NCI-H2196 treated with DMSO at 0.1 percent for 48 hours (cell line): ENCODE results near the gene RPL3.
"Not testable (repeated sequence)": the region's sequence is repeated elsewhere in the genome, so short reads cannot be mapped to it uniquely, and the experiment has no call there.

Source experiments
- DNase-seq: peaks from one replicate; lab custom pipeline; 2025; ENCODE audit not compliant: unreplicated experiment; lab: John Stamatoyannopoulos, UW

RPL3 gene

GRCh38 chr22:39352306-39352891 lies 33.0 kb upstream of the RPL3 start:
- DNase-seq: no peak

GRCh38 chr22:39351689-39352214 lies 32.3 kb upstream of the RPL3 start:
- no peak for DNase-seq

DNA sequence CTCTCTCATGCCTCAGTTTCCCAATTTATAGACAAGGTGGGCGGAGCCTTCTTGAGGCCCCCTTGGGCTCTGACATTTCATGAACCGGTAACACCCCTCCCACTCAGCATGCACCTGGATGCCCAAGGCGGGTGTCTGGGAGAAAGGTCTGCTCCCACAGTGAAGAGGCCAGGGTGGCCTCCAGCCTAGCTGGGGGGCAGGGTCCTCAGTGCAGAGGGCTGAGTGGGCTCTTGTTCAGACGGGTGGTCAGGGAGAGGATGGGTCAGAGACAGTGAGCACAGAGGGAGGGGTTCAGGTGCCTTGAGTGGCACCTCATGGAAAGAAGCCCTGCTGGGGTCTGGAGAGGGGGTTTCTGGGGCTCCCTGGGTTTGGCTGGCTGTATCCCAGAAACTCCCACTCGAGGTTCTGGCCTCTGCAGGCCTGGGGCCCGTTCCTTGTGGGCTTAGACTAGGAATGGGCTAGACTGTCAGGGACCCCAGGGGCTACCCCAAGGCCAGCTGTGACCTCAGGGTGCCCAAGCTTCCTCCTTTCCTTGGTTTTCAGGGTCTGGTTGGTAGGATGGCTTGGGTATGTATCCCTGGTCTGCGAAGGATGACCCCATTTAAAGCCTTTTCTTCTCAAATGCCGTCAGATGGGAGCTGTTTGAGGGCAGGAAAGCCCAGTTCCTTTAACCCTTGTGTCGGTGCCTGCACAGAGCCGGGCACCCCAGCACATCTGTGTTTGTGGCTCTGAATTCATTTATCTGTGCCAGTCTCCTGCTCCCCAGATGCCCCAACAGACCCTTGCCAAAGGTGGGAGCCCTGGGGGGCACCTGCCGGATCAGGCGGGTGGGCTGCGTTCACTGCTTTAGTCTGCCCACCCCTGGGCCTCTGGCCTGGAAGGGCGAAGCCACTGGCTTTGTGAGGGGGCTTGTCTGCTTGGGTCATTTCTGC lies 31.6 kb upstream of the RPL3 start:
- DNase-seq: no peak

DNA sequence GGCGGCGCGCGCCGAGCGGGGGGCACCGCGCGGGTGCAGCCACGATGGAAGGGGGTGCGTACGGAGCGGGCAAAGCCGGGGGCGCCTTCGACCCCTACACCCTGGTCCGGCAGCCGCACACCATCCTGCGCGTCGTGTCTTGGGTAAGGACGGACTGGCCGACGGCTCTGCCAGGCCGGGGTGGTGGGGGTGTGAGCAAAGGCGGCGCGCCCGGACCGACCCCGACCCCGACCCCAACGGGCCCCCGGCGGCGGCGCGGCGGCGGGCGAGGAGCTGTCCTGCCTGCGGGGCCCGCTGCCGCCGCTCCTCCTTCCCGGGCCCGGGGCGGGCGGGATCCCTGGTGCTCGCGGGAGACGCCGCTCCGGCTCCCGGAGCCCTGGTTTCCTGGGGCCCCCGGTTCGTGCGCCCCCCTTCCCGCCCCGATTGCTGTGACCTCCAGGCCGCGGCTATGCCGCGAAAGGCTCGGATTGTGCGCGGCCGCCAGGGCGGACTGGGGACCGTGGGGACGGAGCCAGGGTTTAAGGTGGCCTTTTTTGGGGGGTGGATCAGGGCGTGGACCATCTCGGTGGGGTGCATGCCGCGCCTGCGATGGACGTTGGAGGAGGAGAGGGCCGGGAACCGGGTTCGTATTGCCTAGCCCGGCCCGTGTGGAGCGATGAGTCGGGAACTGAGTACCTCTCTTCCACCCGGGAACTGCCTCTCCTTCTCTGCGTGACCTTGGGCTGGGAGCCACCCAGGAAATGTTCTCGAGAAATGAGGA lies 30.7 kb upstream of the RPL3 start, which contains the start of gene SYNGR1:
Gene SYNGR1 (plus strand): TSS at position 25 of the 760 bp plus-strand sequence. CDS start 20 bp downstream, at position 45.
- no peak for DNase-seq

GRCh38 chr22:39349506-39349966 lies 30.1 kb upstream of the RPL3 start:
- DNase-seq: no peak

DNA sequence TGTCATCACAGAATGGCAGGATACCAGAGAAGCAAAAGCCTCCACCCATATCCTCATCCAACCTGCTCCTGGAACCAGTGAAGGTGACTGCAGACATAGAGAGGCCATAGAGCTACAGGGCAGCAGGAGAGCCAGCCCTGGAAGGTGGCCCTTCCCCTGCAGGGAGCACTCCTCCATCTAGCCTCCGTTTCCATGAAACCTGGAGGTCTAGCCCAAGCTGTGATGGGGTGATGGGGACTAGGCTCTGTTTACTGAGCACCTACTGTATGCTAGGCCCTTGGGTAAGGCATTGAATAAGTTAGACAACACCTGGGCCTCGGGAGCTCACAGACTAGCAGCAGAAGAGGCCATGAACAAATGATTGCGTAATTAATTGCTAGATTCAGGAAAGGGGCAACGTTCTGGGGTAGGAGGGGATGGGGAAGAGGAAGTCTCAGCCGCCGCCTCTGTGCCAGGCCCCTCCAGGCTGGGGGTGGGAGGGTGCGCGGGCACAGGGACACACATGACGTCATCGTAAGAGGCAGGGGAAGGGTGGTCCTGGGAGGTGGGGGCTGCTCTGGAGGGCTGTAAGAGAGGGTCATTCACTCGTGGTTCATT lies 29.6 kb upstream of the RPL3 start:
- no peak for DNase-seq

GRCh38 chr22:39345231-39345630 lies 25.8 kb upstream of the RPL3 start:
- DNase-seq: no peak

DNA sequence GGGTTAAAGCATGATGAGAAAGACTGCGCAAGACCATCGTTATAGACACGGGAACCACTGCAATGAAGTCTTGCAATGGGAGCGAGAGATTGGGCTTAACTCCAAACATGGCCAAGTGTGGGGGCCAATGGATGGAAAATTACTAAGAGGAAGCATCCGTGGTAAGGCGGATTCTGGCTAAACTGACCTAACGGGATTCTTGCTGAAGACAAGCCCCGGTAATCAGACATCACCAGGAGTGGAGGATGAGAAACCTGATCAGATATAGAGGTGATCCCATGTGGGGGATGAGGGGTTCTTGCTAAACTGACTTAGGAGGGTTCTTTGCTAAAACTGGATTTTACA lies 24.6 kb upstream of the RPL3 start:
- no peak for DNase-seq

DNA sequence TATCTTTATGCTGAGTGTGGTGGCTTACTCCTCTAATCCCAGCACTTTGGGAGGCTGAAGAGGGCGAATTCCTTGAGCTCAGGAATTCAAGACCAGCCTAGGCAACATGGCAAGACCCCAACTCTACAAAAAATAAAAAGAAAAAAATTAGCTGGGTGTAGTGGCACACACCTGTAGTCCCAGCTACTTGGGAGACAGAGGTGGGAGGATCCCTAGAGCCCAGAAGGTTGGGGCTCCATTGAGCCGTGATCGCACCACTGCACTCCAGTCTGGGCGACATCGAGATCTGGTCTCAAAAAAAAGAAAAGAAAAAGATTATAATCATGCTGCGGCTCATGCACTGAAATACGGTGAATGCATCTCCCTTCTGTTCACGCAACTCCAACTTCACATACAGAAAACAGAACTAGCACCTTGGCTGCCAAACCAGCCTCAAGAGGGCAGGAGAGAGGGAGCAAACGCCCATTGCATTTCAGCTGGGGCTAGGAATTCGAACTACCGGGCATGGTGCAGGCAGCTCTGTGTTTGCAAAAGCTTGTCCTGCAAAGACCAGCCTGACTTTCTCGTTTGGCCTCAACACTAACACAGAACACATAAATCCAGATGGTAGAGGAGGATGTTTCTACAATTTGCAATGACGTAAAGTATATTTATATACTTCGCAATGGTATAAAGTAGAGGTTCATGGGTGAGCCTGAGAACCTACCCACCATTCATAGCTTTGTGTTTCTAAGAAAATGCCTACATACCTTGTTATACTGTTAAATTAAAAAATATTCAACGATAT lies 24.0 kb upstream of the RPL3 start:
- DNase-seq: peak; percentile 16

GRCh38 chr22:39341179-39341578 lies 21.8 kb upstream of the RPL3 start:
- DNase-seq: no peak

DNA sequence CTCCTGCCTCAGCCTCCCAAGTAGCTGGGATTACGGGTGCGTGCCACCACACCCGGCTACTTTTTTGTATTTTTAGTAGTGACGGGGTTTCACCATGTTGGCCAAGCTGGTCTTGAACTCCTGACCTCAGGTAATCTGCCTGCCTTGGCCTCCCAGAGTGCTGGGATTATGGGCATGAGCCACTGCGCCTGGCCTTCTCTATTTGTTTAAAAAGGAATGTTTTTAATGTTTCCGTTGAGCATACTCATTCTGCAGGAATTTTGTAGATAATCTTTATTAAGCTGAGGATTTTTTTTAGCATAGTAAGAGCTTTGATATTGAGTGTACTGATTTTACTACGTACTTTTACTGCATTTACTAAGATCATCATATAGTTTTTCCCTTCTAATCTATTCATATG lies 20.4 kb upstream of the RPL3 start:
- DNase-seq: not testable (repeated sequence)

DNA sequence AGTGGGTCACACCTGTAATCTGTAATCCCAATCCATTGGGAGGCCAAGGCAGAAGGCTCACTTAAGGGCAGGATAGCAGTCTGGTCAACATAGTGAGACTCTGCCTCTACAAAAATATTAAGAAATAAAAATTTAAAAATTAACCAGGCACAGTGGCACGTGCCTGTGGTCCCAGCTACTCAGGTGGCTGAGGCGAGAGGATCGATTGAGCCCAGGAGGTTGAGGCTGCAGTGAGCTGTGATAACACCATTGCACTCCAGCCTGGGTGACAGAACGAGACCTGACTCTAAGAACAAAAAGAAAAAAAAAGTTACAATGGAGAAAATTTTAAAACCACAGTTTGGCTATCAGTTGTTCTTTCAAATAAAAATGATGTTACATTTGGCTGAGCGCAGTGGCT lies 17.0 kb upstream of the RPL3 start:
- DNase-seq: no peak

GRCh38 chr22:39332441-39333064 lies 13.1 kb upstream of the RPL3 start:
- DNase-seq: no peak

DNA sequence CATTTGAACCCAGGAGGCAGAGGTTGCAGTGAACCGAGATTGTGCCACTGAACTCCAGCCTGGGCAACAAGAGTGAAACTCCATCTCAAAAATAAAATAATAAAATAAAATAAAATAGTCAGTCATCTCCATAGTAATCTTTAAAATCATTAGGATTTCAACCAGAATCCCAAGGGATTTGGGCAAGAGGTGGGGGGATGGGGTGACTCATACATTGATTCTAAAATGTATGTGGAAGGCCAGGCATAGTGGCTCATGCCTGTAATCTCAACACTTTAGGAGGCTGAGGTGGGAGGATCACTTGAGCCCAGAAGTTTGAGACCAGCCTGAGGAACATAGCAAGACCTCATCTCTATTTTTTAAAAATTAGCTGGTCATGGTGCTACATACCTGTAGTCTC lies 11.1 kb upstream of the RPL3 start:
- not testable (repeated sequence) for DNase-seq

GRCh38 chr22:39327995-39328754 lies 8.8 kb upstream of the RPL3 start:
- DNase-seq: no peak

- no peak for DNase-seq
Measured at GRCh38 chr22:39325392-39325932, 6.0 kb upstream of the RPL3 start.

- not testable (repeated sequence) for DNase-seq
Measured at GRCh38 chr22:39320616-39321029, 1.2 kb upstream of the RPL3 start.

DNA sequence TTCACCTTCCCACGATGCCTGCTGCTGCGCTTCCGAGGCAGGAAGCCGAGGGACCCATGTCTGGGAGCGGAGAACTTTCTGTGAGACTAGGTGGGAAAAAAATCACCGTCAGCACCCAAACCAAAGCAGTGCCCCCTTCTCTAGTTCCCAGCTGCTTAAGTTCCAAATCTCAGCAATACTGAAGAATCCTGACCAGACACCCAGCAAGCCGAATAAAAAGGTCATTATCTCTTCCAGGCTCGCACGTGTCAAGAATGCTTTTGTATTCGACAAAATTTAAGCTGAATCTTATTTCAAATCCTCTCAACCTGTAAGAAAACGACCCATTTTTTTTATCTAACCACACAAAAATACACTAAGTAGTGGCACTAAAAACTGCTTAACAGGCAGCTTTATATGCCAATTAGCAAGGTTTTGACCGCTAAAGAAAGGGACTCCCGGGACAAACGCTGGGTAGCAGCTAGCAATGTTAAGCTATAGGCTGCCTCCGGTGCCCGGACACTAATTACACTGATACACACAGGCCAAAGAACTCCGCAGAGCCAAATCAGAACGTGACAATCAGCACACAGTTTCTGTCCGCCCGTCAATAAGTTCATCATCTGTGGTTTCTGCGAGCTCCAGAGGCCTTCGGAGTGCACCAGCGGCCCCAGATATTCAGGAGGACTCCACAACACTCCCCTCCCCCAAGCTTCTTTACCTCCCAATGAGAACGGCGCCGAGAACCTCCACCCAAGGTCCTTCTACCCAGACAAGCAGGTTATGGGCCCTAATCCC lies 728 bp downstream of the RPL3 start:
- DNase-seq: no peak
